ENCODE data around the gene TLR7. TPM values are rescaled to one million over a fixed set of nuclear protein-coding genes. Genes with fewer than 3 reads are reported as not detected.
A peak's percentile ranks its signal among the peaks of the same experiment; 100 is the strongest.

Gene TLR7
- total and polyA plus RNA-seq, 2 donors (not counting 3 experiments of a cell fraction or from before 2014, with no cell fraction given) = not detected

DNA sequence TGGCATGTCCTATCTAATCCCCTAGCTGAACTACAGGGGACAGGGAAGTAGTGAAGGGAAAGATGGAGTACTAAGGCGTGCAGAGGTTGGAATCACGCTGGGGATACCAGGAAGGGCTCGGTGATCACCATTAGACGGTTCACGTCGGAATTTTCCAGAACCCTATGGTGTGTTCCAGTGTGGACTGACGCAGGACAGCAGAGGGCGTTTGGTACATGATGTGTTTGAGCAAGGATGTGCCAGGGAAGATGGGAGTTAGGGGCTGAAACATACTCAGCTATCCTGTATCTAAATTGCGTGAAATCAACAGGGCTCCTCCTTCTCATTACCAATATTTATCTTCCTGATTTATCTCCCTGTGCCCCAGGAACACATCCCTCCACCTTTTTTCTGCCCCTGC, 41.9 kb upstream of the TLR7 start:
- Histone ChIP-seq H3K27me3 (ENCODE audit: control insufficient read depth in 2 of 2, insufficient read depth in 2 of 2, low read length in 2 of 2) (peaks cover 0 to 3% of the 10 kb centered on the region in 2 experiments), H3K4me1 (ENCODE audit: control insufficient read depth, extremely low read depth, insufficient read depth, low read length) (peaks cover 9% of the 10 kb centered on the region), H3K9ac (replicated peaks; ENCODE audit: extremely low read depth, insufficient read depth, low read length) (no peak overlapping the region), H2AFZ (ENCODE audit: low read depth, low read length) (no peak overlapping the region), H4K20me1 (replicated peaks; ENCODE audit: control insufficient read depth, extremely low read depth, insufficient read depth, low read length) (no peaks in the 10 kb centered on the region), H3K27ac (ENCODE audit: insufficient read depth, low read depth, low read length) (no peak overlapping the region), H3K79me2 (ENCODE audit: control insufficient read depth, insufficient read depth, low read length) (no peaks in the 10 kb centered on the region), H3K4me2 (ENCODE audit: insufficient read depth, low read length) (no peak overlapping the region), H3K9me1 (replicated peaks; ENCODE audit: control insufficient read depth, extremely low read depth, insufficient read depth, low read length) (no peaks in the 10 kb centered on the region), H3K36me3 (ENCODE audit: control insufficient read depth in 2 of 2, extremely low read depth in 1 of 2, insufficient read depth in 2 of 2, low read length in 2 of 2) (no peaks in the 10 kb centered on the region), H3K4me3 (replicated peaks in 1 of 3; ENCODE audit: insufficient read depth in 1 of 3, low read depth in 1 of 3, low read length in 3 of 3) (no peak overlapping the region), H3K9me3 (replicated peaks; ENCODE audit: control insufficient read depth, insufficient read depth, low read length) (no peaks in the 10 kb centered on the region)
- intact Hi-C loops (cut with micrococcal nuclease) = no loop called here
- FAIRE-seq (peak; percentile 12), DNase-seq (ENCODE audit: low read depth, low spot score) (no peak)
- ChIA-PET POLR2A (no interaction called here), CTCF (interaction anchor here (1.6 kb wide), 1 partner anchor 11 kb away, joined by 7 read pairs; no protein-coding TSS in a partner anchor)
- BruUV-seq (replicated peaks) = no TSS peak
- no peak for TF ChIP-seq POLR2A (IDR thresholded peaks at IDR 0.05; ENCODE audit: low read depth, low read length)
- TF ChIP-seq EZH2 (IDR thresholded peaks at IDR 0.05; ENCODE audit: borderline replicate concordance, low read depth, low read length, severe bottlenecking) = no peak
- no peak for TF ChIP-seq JUN (IDR thresholded peaks at IDR 0.05; ENCODE audit: borderline replicate concordance, insufficient read depth, insufficient read length, low read depth)
- TF ChIP-seq, protein P1, sequence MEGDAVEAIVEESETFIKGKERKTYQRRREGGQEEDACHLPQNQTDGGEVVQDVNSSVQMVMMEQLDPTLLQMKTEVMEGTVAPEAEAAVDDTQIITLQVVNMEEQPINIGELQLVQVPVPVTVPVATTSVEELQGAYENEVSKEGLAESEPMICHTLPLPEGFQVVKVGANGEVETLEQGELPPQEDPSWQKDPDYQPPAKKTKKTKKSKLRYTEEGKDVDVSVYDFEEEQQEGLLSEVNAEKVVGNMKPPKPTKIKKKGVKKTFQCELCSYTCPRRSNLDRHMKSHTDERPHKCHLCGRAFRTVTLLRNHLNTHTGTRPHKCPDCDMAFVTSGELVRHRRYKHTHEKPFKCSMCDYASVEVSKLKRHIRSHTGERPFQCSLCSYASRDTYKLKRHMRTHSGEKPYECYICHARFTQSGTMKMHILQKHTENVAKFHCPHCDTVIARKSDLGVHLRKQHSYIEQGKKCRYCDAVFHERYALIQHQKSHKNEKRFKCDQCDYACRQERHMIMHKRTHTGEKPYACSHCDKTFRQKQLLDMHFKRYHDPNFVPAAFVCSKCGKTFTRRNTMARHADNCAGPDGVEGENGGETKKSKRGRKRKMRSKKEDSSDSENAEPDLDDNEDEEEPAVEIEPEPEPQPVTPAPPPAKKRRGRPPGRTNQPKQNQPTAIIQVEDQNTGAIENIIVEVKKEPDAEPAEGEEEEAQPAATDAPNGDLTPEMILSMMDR (IDR thresholded peaks at IDR 0.05; ENCODE audit: extremely low read depth in 1 of 2, insufficient read depth in 1 of 2, low read depth in 1 of 2, low read length in 2 of 2) = no peak
- TF ChIP-seq MYC (IDR thresholded peaks at IDR 0.05; ENCODE audit: low read depth, low read length) = no peak
- no peak for TF ChIP-seq GATA2 (IDR thresholded peaks at IDR 0.05; ENCODE audit: insufficient read depth, insufficient read length, low read depth, low read length)
- TF ChIP-seq, protein P2, sequence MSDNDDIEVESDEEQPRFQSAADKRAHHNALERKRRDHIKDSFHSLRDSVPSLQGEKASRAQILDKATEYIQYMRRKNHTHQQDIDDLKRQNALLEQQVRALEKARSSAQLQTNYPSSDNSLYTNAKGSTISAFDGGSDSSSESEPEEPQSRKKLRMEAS (IDR thresholded peaks at IDR 0.05; ENCODE audit: insufficient read depth, insufficient read length) = no peak
- no peak for TF ChIP-seq POLR2AphosphoS5 (IDR thresholded peaks at IDR 0.05; ENCODE audit: insufficient read depth, low read depth, low read length)
- TF ChIP-seq FOS (IDR thresholded peaks at IDR 0.05; ENCODE audit: borderline replicate concordance, insufficient read depth, low read length) = no peak
- dilution Hi-C loops (cut with MboI; ENCODE audit: extremely low pct_ligation_motif_present, low sequenced_read_pairs) = no loop called here

Measured in endothelial cell of umbilical vein (primary cell).